Fibroblast of skin of back (primary cell): Measurements from ENCODE around the gene RRM1. TPM values are rescaled to one million over a fixed set of nuclear protein-coding genes. Genes with fewer than 3 reads are reported as not detected.
"Not testable (repeated sequence)": the region's sequence is repeated elsewhere in the genome, so short reads cannot be mapped to it uniquely, and the experiment has no call there.

Source experiments
- DNase-seq: peaks from one replicate; pipeline ENCODE4 v3.0.0-alpha.2; 2013
- polyA plus RNA-seq, 2 experiments: library from polyadenylated mRNA; unstranded; fragments of 120-200 nt; gene quantifications; one replicate each; pipeline ENCODE4 v1.2.1, GENCODE V29; 2013; ENCODE audit not compliant: insufficient read length in 2 of 2

RRM1 gene
- 95.8 TPM for polyA plus RNA-seq (2013, experiment 1 of 2; ENCODE audit: insufficient read length)
- 26.8 TPM for polyA plus RNA-seq (2013, experiment 2 of 2; ENCODE audit: insufficient read length)

GRCh38 chr11:4094348-4095291 is at the start of gene RRM1:
TSS of gene RRM1 (plus strand) at chr11:4094799. CDS start at chr11:4095013, 214 bp downstream.
- DNase-seq = peak; percentile 97

- DNase-seq = no peak
These were observed 49.5 kb upstream of the RRM1 start for GRCh38 chr11:4044976-4045646.

- DNase-seq = no peak
These were observed 46.3 kb upstream of the RRM1 start for GRCh38 chr11:4048340-4048739.

GRCh38 chr11:4049006-4049405 is 45.6 kb upstream of the RRM1 start:
- DNase-seq = no peak

GRCh38 chr11:4050138-4050537 is 44.5 kb upstream of the RRM1 start:
- no peak for DNase-seq

GRCh38 chr11:4053200-4053599 is 41.4 kb upstream of the RRM1 start:
- not testable (repeated sequence) for DNase-seq

GRCh38 chr11:4054643-4055042 is 40.0 kb upstream of the RRM1 start:
- no peak for DNase-seq

GRCh38 chr11:4059424-4059823 is 35.2 kb upstream of the RRM1 start:
- no peak for DNase-seq

GRCh38 chr11:4060182-4060923 is 34.2 kb upstream of the RRM1 start:
- no peak for DNase-seq

GRCh38 chr11:4061700-4062099 is 32.9 kb upstream of the RRM1 start:
- DNase-seq = no peak

- peak; percentile 50 for DNase-seq
These were observed 31.3 kb upstream of the RRM1 start for GRCh38 chr11:4063348-4063747.

GRCh38 chr11:4064278-4064955 is 30.2 kb upstream of the RRM1 start:
- no peak for DNase-seq

GRCh38 chr11:4065086-4065485 is 29.5 kb upstream of the RRM1 start:
- no peak for DNase-seq

- peak; percentile 54 for DNase-seq
These were observed 28.8 kb upstream of the RRM1 start for GRCh38 chr11:4065601-4066377.

- no peak for DNase-seq
These were observed 27.7 kb upstream of the RRM1 start for GRCh38 chr11:4066910-4067309.

- peak; percentile 26 for DNase-seq
These were observed 25.6 kb upstream of the RRM1 start for GRCh38 chr11:4068962-4069361.

GRCh38 chr11:4071325-4071724 is 23.3 kb upstream of the RRM1 start:
- DNase-seq = no peak

GRCh38 chr11:4071914-4072313 is 22.7 kb upstream of the RRM1 start:
- peak; percentile 46 for DNase-seq

GRCh38 chr11:4072668-4073285 is 21.8 kb upstream of the RRM1 start:
- DNase-seq = peak; percentile 74

GRCh38 chr11:4074266-4074665 is 20.3 kb upstream of the RRM1 start:
- no peak for DNase-seq

- no peak for DNase-seq
These were observed 17.8 kb upstream of the RRM1 start for GRCh38 chr11:4076774-4077173.
